Measurements from ENCODE around the gene KRTAP20-2.

DNA sequence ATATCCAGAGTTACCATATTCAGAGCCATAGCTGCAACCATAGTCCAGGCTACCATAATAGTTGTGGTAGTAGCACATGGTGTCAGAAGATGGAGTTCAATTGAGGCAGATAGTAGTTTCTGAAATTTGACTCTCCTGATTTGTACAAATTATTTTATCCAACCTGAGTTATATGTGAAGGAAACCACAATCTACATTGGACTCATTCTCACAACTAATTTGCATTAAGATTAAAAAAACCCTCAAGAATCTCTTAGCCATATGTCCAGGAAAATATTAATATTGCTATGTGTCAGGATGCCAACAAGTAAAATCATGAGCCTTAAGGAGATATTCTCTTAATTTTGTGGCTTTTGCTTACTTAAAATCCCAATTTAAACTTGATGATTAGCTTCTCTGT, 44.7 kb upstream of the KRTAP20-2 start, which contains the start of gene KRTAP22-2:
- TF ChIP-seq, protein P1, sequence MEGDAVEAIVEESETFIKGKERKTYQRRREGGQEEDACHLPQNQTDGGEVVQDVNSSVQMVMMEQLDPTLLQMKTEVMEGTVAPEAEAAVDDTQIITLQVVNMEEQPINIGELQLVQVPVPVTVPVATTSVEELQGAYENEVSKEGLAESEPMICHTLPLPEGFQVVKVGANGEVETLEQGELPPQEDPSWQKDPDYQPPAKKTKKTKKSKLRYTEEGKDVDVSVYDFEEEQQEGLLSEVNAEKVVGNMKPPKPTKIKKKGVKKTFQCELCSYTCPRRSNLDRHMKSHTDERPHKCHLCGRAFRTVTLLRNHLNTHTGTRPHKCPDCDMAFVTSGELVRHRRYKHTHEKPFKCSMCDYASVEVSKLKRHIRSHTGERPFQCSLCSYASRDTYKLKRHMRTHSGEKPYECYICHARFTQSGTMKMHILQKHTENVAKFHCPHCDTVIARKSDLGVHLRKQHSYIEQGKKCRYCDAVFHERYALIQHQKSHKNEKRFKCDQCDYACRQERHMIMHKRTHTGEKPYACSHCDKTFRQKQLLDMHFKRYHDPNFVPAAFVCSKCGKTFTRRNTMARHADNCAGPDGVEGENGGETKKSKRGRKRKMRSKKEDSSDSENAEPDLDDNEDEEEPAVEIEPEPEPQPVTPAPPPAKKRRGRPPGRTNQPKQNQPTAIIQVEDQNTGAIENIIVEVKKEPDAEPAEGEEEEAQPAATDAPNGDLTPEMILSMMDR (IDR thresholded peaks at IDR 0.05) = no peak
- no peak for TF ChIP-seq POLR2A (IDR thresholded peaks at IDR 0.05)
